Smooth muscle cell of the coronary artery (primary cell): ENCODE data around the gene CAMK4. TPM values are rescaled to one million over a fixed set of nuclear protein-coding genes. Genes with fewer than 3 reads are reported as not detected.

Experiments used
- total RNA-seq: library from RNA; depleted of rRNA; stranded (reverse); fragments of >200 nt; gene quantifications from 2 replicates; pipeline ENCODE4 v1.2.3, GENCODE V29; 2014; ENCODE audit warnings: low replicate concordance

CAMK4 gene
- 0.70 and 1.7 TPM in 2 replicates for total RNA-seq

GRCh38 chr5:111223787-111224560 is at the start of gene CAMK4:
CAMK4 (plus strand) TSS chr5:111224384; CDS start chr5:111224484, 100 bp downstream.

GRCh38 chr5:111512375-111513130 is 288.4 kb downstream of the CAMK4 start, which contains the start of gene STARD4:
STARD4 (minus strand) TSS chr5:111512535; CDS start chr5:111507433, 5,102 bp downstream.

Other genes starting within 250 kb of the CAMK4 start
- gene TSLP, start 152.7 kb upstream of the CAMK4 start, total RNA-seq: 1.1 and 1.2 TPM in 2 replicates
- 39.6 and 41.1 TPM in 2 replicates for gene WDR36, start 132.0 kb upstream of the CAMK4 start, total RNA-seq